Fibroblast of lung (primary cell): ENCODE measurements around the gene ITCH. TPM values are rescaled to one million over a fixed set of nuclear protein-coding genes. Genes with fewer than 3 reads are reported as not detected.

Source experiments
- DNase-seq, 2 donors: peaks; one replicate each; pipeline versions ENCODE4 v3.0.0 to v3.0.0-alpha.2; 2010; ENCODE audit warnings: low read depth in 2 of 2
- H2AFZ ChIP-seq: 2 replicates; pipeline ENCODE4 v1.5.1; 2012; ENCODE audit warnings: low read length, control low read depth, inconsistent platforms
- H3K27ac ChIP-seq: 2 replicates; pipeline ENCODE4 v1.5.1; 2011; ENCODE audit warnings: low read length, control low read depth; ENCODE audit not compliant: insufficient read depth
- H3K27me3 ChIP-seq: 2 replicates; pipeline ENCODE4 v1.5.1; 2011; ENCODE audit warnings: mild to moderate bottlenecking, low read length; ENCODE audit not compliant: control insufficient read depth, insufficient read depth
- H3K36me3 ChIP-seq: 2 replicates; pipeline ENCODE4 v1.5.1; 2011; ENCODE audit warnings: low read length; ENCODE audit not compliant: control insufficient read depth, insufficient read depth
- H3K4me1 ChIP-seq: 2 replicates; pipeline ENCODE4 v1.5.1; 2011; ENCODE audit warnings: low read length; ENCODE audit not compliant: control insufficient read depth, insufficient read depth; ENCODE audit errors: extremely low read depth
- H3K4me2 ChIP-seq: 2 replicates; pipeline ENCODE4 v1.5.1; 2011; ENCODE audit warnings: low read length, control low read depth; ENCODE audit not compliant: insufficient read depth; ENCODE audit errors: extremely low read depth
- H3K4me3 ChIP-seq, 4 experiments: fragments of 200-600 bp in 1 of 4; sonication (generic) in 1 of 4; replicated peaks in 1 of 4; 2 replicates each; pipeline ENCODE4 v1.5.1; 2011 to 2016; ENCODE audit warnings: low read length in 4 of 4, low read depth in 3 of 4, mild to moderate bottlenecking in 3 of 4, control low read depth in 2 of 4, inconsistent platforms in 1 of 4, mixed read lengths in 1 of 4; ENCODE audit not compliant: insufficient read depth in 1 of 4; ENCODE audit errors: control extremely low read depth in 1 of 4
- H3K79me2 ChIP-seq: 2 replicates; pipeline ENCODE4 v1.5.1; 2012; ENCODE audit warnings: mild to moderate bottlenecking, low read length, inconsistent platforms; ENCODE audit not compliant: control insufficient read depth, insufficient read depth
- H3K9ac ChIP-seq: 2 replicates; pipeline ENCODE4 v1.5.1; 2011; ENCODE audit warnings: mild to moderate bottlenecking, low read length, control low read depth; ENCODE audit not compliant: insufficient read depth
- H3K9me3 ChIP-seq: 2 replicates; pipeline ENCODE4 v1.5.1; 2012; ENCODE audit warnings: low read depth, low read length; ENCODE audit not compliant: control insufficient read depth, insufficient read depth
- H4K20me1 ChIP-seq: 2 replicates; pipeline ENCODE4 v1.5.1; 2011; ENCODE audit warnings: low read length; ENCODE audit not compliant: control insufficient read depth, insufficient read depth; ENCODE audit errors: extremely low read depth
- EZH2 ChIP-seq: IDR thresholded peaks from 2 replicates; pipeline ENCODE4 v1.5.1; 2012; ENCODE audit warnings: low read length, control low read depth, mild to moderate bottlenecking; ENCODE audit errors: missing control alignments
- polyA plus RNA-seq, 2 donors: library from polyadenylated mRNA; depleted of rRNA in 1 of 2; stranded (reverse) in 1 of 2; unstranded in 1 of 2; fragments of >200 nt; gene quantifications; 2 replicates each; pipeline ENCODE4 v1.2.1, GENCODE V29; 2011 to 2012; ENCODE audit warnings: missing spikeins in 1 of 2
- total RNA-seq: library from RNA; depleted of rRNA; stranded (reverse); fragments of >200 nt; gene quantifications from 2 replicates; pipeline ENCODE4 v1.2.1, GENCODE V29; 2014
- TF ChIP-seq, protein P1 (sequence below), 2 donors: IDR thresholded peaks in 1 of 2; conservative IDR thresholded peaks in 1 of 2; 1 replicate in 1 of 2; 2 replicates in 1 of 2; pipeline ENCODE4 v1.5.1; 2011 to 2012; ENCODE audit warnings: low read length in 2 of 2, control low read depth in 1 of 2, inconsistent platforms in 1 of 2, low read depth in 1 of 2, mild to moderate bottlenecking in 1 of 2

ITCH gene
- total and polyA plus RNA-seq, 2 donors (not counting 1 experiment from before 2014, with no cell fraction given), result 25.0 to 77.6 TPM

DNA sequence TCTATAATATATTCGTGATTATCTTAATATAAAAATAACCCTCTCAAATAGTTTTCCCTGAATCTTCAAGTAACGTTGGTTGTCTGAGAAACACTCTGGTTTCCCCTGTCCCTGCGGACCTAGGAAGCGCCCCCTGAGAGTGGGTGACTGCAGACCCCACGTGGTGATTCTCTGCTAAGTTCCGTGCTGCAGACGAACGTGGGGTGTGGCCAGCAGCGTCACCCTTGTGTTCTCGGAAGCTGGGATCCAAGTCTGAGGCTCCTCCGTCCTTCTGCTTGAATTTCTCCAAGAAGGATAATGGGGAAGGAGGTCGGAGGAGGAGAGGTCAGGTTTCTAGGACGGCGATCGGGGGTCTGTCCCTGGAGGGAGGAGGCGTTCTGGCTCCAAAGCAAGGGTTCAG lies 178.8 kb downstream of the ITCH start:
- H3K4me3 ChIP-seq, result no peak overlapping the region
- H3K9me3 ChIP-seq, result no peaks in the 10 kb centered on the region
- H3K9ac ChIP-seq, result no peak overlapping the region
- H3K27me3 ChIP-seq, result no peaks in the 10 kb centered on the region
- no peak overlapping the region for H2AFZ ChIP-seq
- DNase-seq, result no peak
- H3K36me3 ChIP-seq, result peaks cover 13% of the 10 kb centered on the region
- H3K27ac ChIP-seq, result no peak overlapping the region
- no peak overlapping the region for H3K4me2 ChIP-seq
- H4K20me1 ChIP-seq, result no peaks in the 10 kb centered on the region
- TF ChIP-seq EZH2, result no peak
- TF ChIP-seq, protein P1, sequence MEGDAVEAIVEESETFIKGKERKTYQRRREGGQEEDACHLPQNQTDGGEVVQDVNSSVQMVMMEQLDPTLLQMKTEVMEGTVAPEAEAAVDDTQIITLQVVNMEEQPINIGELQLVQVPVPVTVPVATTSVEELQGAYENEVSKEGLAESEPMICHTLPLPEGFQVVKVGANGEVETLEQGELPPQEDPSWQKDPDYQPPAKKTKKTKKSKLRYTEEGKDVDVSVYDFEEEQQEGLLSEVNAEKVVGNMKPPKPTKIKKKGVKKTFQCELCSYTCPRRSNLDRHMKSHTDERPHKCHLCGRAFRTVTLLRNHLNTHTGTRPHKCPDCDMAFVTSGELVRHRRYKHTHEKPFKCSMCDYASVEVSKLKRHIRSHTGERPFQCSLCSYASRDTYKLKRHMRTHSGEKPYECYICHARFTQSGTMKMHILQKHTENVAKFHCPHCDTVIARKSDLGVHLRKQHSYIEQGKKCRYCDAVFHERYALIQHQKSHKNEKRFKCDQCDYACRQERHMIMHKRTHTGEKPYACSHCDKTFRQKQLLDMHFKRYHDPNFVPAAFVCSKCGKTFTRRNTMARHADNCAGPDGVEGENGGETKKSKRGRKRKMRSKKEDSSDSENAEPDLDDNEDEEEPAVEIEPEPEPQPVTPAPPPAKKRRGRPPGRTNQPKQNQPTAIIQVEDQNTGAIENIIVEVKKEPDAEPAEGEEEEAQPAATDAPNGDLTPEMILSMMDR (conservative IDR thresholded peaks at IDR 0.05 in 1 of 2, IDR thresholded peaks at IDR 0.05 in 1 of 2; ENCODE audit: low read depth in 1 of 2, low read length in 2 of 2), result no peak
- no peaks in the 10 kb centered on the region for H3K4me1 ChIP-seq
- no peaks in the 10 kb centered on the region for H3K79me2 ChIP-seq

DNA sequence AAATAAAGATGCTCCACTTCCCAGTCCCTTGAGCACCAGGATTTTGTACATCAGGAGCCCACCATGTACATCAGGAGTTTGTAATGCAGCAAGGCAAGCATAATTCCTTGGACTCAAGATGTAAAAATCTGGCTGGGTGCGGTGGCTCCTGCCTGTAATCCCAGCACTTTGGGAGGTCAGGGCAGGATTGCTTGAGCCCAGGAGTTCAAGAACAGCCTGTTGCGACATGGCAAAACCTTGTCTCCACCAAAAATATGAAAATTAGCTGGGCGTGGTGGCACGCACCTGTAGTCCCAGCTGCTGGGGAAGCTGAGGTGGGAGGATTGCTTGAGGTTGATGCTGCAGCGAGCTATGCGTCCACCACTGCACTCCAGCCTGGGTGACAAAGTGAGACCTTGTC lies 179.4 kb downstream of the ITCH start:
- Histone ChIP-seq H3K36me3 (peaks cover 12% of the 10 kb centered on the region), H3K79me2 (no peaks in the 10 kb centered on the region), H3K4me3 (no peak overlapping the region), H3K4me1 (no peaks in the 10 kb centered on the region), H3K27me3 (no peaks in the 10 kb centered on the region), H3K9ac (no peak overlapping the region), H3K9me3 (no peaks in the 10 kb centered on the region), H3K27ac (no peak overlapping the region), H2AFZ (no peak overlapping the region), H4K20me1 (no peaks in the 10 kb centered on the region), H3K4me2 (no peak overlapping the region)
- DNase-seq, result no peak
- TF ChIP-seq EZH2, result no peak
- TF ChIP-seq, protein P1 (conservative IDR thresholded peaks at IDR 0.05 in 1 of 2, IDR thresholded peaks at IDR 0.05 in 1 of 2; ENCODE audit: low read depth in 1 of 2, low read length in 2 of 2), result no peak

DNA sequence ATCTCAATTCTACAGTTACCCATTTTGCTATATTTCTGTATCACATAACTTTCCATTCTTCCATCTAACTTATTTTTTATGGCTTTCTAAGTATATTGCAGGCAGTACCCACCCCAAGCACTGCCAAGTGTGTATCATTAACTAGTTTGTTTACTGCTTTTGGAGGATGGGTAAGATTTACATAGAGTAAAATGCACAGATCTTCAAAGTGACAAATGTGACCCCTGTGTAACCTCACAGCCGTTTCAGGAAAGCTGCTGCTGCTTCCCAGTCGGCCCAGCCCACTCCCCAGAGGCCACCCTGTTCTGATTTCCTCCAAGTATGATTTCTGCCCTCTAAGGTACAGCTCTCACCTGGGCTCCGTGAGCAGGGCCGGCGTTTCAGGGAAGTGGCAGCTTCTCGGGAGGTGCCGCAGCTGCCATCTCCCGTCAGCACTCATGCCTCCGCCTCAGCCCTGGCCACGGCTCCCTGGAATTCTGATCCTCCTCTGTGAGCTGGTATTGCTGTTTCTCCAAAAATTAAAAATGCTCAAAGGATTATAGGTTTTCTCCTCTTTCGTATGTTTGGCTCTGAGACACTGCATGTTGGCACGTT lies 180.5 kb downstream of the ITCH start:
- no peak for TF ChIP-seq EZH2
- TF ChIP-seq, protein P1 (conservative IDR thresholded peaks at IDR 0.05 in 1 of 2, IDR thresholded peaks at IDR 0.05 in 1 of 2; ENCODE audit: low read depth in 1 of 2, low read length in 2 of 2), result no peak
- H3K4me1 ChIP-seq, result no peaks in the 10 kb centered on the region
- H3K27ac ChIP-seq, result no peak overlapping the region
- no peak overlapping the region for H2AFZ ChIP-seq
- H4K20me1 ChIP-seq, result no peaks in the 10 kb centered on the region
- peaks cover 9% of the 10 kb centered on the region for H3K36me3 ChIP-seq
- no peaks in the 10 kb centered on the region for H3K9me3 ChIP-seq
- no peaks in the 10 kb centered on the region for H3K27me3 ChIP-seq
- H3K4me3 ChIP-seq, result no peak overlapping the region
- DNase-seq, result no peak
- H3K4me2 ChIP-seq, result no peak overlapping the region
- H3K79me2 ChIP-seq, result no peaks in the 10 kb centered on the region
- H3K9ac ChIP-seq, result no peak overlapping the region
